LNCaP clone FGC (cell line): ENCODE measurements around the gene SOBP.
A peak's percentile ranks its signal among the peaks of the same experiment; 100 is the strongest.

Experiments
- DNase-seq: peaks from one replicate; pipeline ENCODE4 v3.0.0-alpha.2; 2011; ENCODE audit warnings: low read depth
- H3K4me3 ChIP-seq: 2 replicates; pipeline ENCODE4 v1.5.1; 2011; ENCODE audit warnings: mild to moderate bottlenecking, low read depth, low read length, control low read depth
- TF ChIP-seq, protein P1 (sequence below): IDR thresholded peaks from 2 replicates; pipeline ENCODE4 v1.5.1; 2012; ENCODE audit warnings: mild to moderate bottlenecking; ENCODE audit not compliant: control insufficient read depth, insufficient read depth; ENCODE audit errors: extremely low read depth

The SOBP gene

DNA sequence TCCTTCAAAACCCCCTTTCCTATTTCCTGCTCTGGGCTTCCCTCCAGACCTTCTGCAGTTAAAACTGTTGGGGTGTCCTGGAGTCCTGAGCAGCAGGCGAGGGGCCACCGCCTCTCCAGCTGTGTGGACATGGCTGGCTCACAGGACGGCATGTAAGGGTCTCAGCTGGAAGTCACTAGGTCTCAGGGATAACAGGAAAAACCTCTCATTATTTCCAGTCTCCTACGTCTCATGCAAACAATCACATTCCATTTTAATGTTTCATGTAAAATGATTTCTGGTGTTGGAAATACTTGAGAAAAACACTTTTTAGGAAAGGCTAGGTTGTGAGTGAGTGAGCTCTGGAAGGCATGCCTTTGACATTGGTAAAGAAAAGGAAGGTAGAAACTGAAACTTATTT is 175.5 kb downstream of the SOBP start:
- no peak for DNase-seq
- H3K4me3 ChIP-seq, result no peak overlapping the region
- TF ChIP-seq, protein P1, sequence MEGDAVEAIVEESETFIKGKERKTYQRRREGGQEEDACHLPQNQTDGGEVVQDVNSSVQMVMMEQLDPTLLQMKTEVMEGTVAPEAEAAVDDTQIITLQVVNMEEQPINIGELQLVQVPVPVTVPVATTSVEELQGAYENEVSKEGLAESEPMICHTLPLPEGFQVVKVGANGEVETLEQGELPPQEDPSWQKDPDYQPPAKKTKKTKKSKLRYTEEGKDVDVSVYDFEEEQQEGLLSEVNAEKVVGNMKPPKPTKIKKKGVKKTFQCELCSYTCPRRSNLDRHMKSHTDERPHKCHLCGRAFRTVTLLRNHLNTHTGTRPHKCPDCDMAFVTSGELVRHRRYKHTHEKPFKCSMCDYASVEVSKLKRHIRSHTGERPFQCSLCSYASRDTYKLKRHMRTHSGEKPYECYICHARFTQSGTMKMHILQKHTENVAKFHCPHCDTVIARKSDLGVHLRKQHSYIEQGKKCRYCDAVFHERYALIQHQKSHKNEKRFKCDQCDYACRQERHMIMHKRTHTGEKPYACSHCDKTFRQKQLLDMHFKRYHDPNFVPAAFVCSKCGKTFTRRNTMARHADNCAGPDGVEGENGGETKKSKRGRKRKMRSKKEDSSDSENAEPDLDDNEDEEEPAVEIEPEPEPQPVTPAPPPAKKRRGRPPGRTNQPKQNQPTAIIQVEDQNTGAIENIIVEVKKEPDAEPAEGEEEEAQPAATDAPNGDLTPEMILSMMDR, result no peak

DNA sequence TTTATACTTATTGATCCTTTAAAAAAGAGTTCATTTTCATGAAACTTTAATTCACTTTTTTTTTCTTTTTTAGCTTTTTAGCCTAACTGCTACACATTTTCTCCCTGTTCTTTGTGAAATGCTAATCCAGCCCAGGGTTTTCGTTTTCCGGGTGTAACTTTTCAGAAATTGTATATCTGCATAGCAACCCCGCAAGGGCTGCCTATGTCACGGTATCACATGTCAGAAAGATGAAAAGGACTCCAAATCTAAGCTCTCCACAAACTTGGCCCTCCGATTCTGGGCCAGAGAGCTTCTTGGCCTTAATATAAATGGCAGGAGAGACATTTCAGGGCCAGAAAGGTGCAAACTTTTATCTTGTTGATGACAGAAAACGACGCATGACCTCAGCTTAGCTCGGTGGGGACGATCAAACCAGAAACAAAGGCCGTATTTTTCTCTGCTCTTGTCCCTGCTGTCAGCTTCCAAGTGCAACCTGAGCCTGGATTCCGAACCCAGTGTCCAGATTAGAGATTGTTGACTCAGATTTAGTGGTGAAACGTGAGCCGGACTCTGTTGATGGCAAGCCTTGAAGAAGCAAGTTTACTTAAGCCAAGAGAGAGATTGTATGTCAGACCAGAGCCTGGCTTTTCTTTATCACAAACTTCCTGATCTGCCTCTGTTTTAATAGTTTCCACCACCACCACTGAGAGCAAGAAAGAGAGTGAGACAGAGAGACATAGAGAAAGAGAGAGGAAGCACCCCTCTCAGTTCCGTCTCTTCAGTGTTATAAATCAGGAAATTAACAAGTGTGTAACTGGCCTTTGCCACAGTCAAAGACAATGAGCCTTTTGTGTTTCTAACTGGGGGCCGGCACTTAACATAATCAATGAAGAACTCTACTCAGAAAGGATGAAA is 176.4 kb downstream of the SOBP start:
- no peak overlapping the region for H3K4me3 ChIP-seq
- DNase-seq, result peak; percentile 49
- TF ChIP-seq, protein P1, result no peak

DNA sequence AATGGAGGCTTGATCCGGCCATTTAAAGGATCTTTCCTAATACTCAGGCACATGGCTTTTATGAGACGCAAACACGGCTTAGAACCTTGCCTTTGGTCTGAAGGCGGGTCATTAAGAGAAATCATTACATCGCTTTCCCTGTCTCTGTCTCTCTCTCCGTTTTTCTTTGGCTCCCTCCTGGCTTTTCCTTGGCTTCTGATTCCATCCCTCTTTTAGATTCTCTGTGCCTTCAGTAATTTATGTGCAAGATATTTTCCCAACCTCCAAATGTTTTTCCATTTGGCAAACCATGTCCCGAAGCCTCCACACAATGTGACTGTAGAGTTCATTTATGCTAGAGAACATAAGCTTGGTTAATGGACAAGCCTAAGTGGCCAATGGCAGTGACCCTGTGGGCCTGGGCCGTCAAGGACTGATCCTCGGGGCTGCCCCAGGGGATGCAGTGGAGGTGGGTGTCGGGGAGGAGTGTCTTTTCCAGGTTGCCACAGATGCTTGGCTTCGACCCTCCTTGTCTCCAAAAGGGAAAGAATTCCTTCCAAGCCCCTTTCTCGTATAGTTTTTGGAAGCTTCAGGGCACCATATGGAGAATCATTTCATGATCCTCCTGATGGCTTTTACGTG is 177.2 kb downstream of the SOBP start:
- H3K4me3 ChIP-seq, result no peak overlapping the region
- TF ChIP-seq, protein P1, result no peak

DNA sequence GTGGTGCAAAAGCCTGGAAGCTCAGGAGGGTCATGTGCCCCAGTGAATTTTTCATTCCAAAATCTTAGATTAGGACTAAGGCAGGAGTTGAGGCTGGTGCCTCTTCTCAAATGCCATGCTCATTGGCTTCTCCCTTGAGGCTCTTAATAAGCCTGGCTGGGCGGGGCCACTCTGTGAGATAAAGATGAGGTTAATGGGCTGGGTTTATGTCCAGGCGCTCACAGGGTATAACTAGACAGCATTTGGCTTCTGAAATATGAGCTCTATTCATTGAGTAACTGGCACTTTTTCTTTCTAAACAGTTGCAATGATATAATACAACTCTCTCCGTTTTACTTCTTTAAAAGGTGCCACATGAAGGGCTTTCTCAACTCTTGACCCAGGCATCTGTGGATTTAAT is 177.9 kb downstream of the SOBP start:
- TF ChIP-seq, protein P1, result no peak
- H3K4me3 ChIP-seq, result no peak overlapping the region
- no peak for DNase-seq

More for the DNA sequence above, 177.2 kb downstream of the SOBP start:
- DNase-seq, result no peak

DNA sequence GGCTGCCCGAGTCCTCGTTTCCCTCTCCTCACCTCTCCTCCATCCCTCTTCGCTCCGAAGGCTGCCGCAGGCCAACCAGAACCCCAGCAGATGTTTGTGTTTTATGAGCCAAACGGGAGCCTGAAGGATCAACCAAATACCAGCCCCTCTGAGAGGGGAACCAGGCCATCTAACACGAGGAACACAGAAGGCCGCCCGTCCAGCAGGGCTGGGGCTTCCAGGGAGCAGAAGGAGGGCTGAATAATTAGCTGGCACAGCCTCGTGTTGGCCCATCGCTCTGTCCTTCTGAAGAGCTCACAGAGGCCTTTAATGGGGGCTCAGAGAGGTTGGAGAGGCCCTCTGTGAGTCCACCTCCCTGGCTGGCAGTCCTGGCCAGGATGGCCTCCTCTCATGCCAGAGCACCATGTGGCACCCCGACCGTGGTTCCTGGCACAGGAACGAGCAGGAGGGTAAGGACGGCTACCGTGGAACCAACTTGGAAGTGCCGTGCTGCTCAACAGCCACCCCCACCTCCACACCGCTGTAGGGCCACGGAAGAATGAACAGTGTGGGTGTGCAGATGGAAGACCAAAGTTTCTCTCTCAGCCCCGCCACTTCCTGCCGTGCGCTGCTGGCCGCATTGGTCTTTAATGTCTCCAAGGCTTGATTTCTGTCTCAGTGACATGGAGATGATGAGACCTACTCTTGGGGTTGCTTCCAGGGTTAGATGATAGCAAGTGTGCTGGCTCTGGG is 179.0 kb downstream of the SOBP start:
- no peak for DNase-seq
- TF ChIP-seq, protein P1, result no peak
- no peak overlapping the region for H3K4me3 ChIP-seq

DNA sequence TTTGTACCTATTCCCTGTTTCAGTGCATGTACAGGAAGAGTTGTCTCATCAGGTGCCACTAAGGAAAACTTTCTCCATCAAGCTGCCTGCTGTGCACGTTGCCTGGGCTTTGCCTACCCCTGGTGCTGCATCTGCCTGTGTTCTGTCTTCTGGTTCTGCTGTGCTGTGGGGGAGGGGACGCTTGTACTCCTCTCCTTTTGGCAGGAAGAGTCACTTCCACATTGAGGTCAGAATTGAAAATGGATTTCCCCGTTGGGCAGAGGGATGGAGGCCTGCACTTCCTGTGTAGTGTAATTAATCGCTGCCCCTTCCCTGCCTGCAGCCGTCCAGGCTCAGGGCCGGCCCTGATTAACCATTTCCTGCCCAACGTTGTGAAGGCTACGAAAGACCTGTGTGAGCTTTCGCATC is 180.9 kb downstream of the SOBP start:
- TF ChIP-seq, protein P1, result no peak
- H3K4me3 ChIP-seq, result no peak overlapping the region
- no peak for DNase-seq
